ENCODE results near the gene MLLT3.

Gene MLLT3

DNA sequence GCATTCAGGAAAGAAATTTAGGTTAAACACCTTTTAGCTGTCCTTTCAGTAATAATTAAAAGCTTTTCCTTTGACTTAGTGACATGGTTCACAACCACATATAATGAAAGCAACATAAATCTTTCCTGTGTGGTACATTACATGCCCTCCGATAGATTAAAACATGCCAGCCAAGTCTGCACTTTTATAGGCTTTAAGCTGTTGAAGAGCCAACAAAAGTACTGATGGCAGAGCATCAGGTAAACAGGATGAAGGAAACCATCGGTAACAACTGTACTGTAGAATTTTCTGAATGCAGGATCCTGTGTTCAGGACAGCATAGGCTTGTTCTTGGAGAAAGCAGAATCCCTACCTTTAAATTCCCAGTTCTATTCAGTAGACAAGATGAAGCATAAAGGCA lies 226.6 kb downstream of the MLLT3 start:
- H3K79me2 ChIP-seq (ENCODE audit: low read length), result no peaks in the 10 kb centered on the region
- H2AFZ ChIP-seq (ENCODE audit: low read depth, low read length), result no peak overlapping the region
- H3K4me1 ChIP-seq (ENCODE audit: low read length), result no peaks in the 10 kb centered on the region
- H3K36me3 ChIP-seq (replicated peaks; ENCODE audit: low read depth, low read length), result no peaks in the 10 kb centered on the region
- H3K4me2 ChIP-seq (ENCODE audit: low read length), result no peak overlapping the region
- no peak overlapping the region for H3K4me3 ChIP-seq (ENCODE audit: low read length)
- no peak overlapping the region for H3K27ac ChIP-seq (ENCODE audit: low read length)
- no peak overlapping the region for H3K9ac ChIP-seq (ENCODE audit: low read length)
- TF ChIP-seq EZH2phosphoT487 (IDR thresholded peaks at IDR 0.05; ENCODE audit: low read depth) (no peak), CTCF (IDR thresholded peaks at IDR 0.05; ENCODE audit: low read depth, low read length) (no peak)
- H3K27me3 ChIP-seq (ENCODE audit: low read depth, low read length), result no peaks in the 10 kb centered on the region
- H3K9me3 ChIP-seq (ENCODE audit: insufficient read depth, low read length), result no peaks in the 10 kb centered on the region
- no peaks in the 10 kb centered on the region for H4K20me1 ChIP-seq (ENCODE audit: insufficient read depth, low read length)

DNA sequence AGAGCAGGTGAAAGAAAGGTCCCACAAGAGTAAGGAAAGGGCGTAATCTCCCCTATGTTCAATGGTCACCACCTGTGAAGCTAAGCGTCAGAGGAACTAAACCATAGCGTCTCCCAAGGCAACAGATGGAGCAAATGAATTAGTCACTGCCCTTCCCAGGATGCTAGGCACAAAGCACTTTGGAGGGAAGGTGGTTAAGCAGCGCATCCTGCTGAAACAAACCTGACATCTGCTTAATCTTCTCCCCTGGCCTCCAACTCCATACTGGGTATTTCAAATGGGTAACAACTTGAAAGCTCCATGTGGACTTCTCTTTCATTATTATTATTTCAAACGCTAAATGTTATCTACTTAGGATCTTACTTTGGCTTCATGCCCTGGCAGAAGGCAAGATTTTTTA lies 227.3 kb downstream of the MLLT3 start:
- Histone ChIP-seq H3K27ac (ENCODE audit: low read length) (no peak overlapping the region), H2AFZ (ENCODE audit: low read depth, low read length) (no peak overlapping the region), H3K9me3 (ENCODE audit: insufficient read depth, low read length) (no peaks in the 10 kb centered on the region), H3K4me2 (ENCODE audit: low read length) (no peak overlapping the region), H3K4me3 (ENCODE audit: low read length) (no peak overlapping the region), H3K79me2 (ENCODE audit: low read length) (no peaks in the 10 kb centered on the region), H3K4me1 (ENCODE audit: low read length) (no peaks in the 10 kb centered on the region), H3K9ac (ENCODE audit: low read length) (no peak overlapping the region), H3K27me3 (ENCODE audit: low read depth, low read length) (no peaks in the 10 kb centered on the region), H3K36me3 (replicated peaks; ENCODE audit: low read depth, low read length) (no peaks in the 10 kb centered on the region), H4K20me1 (ENCODE audit: insufficient read depth, low read length) (no peaks in the 10 kb centered on the region)
- TF ChIP-seq EZH2phosphoT487 (IDR thresholded peaks at IDR 0.05; ENCODE audit: low read depth), result no peak
- TF ChIP-seq CTCF (IDR thresholded peaks at IDR 0.05; ENCODE audit: low read depth, low read length), result no peak

DNA sequence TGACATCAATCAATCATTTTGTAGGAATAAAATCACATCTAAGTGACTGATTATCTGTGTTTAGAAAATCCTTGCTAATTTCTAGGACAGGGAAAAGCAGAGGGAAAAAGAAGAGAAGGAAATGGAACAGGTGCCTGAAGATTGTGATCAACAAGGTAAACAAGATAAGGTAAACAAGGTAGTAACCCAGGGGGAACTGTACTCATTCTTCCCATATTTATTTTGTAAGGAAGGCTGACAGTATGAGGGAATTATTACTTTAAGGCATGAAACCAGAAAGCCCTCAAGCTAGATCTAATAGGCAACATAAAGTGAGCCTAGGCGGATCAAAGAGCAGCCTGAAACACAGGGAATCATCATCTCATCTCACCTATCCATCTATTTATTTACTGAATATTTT lies 231.1 kb downstream of the MLLT3 start:
- H3K79me2 ChIP-seq (ENCODE audit: low read length), result no peaks in the 10 kb centered on the region
- no peaks in the 10 kb centered on the region for H3K9me3 ChIP-seq (ENCODE audit: insufficient read depth, low read length)
- TF ChIP-seq CTCF (IDR thresholded peaks at IDR 0.05; ENCODE audit: low read depth, low read length) (no peak), EZH2phosphoT487 (IDR thresholded peaks at IDR 0.05; ENCODE audit: low read depth) (no peak)
- H3K4me3 ChIP-seq (ENCODE audit: low read length), result no peak overlapping the region
- no peaks in the 10 kb centered on the region for H3K4me1 ChIP-seq (ENCODE audit: low read length)
- H3K27me3 ChIP-seq (ENCODE audit: low read depth, low read length), result no peaks in the 10 kb centered on the region
- no peaks in the 10 kb centered on the region for H3K36me3 ChIP-seq (replicated peaks; ENCODE audit: low read depth, low read length)
- no peaks in the 10 kb centered on the region for H4K20me1 ChIP-seq (ENCODE audit: insufficient read depth, low read length)
- H3K4me2 ChIP-seq (ENCODE audit: low read length), result no peak overlapping the region
- no peak overlapping the region for H2AFZ ChIP-seq (ENCODE audit: low read depth, low read length)
- no peak overlapping the region for H3K9ac ChIP-seq (ENCODE audit: low read length)
- no peak overlapping the region for H3K27ac ChIP-seq (ENCODE audit: low read length)

DNA sequence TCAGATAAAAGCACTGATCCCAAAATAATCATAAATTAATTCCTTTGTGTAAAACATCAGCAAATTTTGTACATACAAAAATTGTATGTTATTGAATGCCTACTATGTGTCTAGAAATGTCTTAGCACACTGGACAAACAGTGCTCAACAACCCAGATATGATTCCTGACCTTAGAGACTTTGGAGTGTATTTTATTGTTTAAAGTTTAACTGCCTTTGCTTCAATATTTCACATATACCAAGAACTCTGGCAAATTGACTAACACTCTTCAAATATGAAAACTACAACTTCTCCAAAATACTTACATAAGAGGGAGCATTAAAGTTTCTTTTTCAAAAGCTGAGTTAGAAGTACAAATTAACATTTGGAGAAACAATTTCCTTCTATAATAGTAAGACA lies 231.9 kb downstream of the MLLT3 start:
- Histone ChIP-seq H3K4me3 (ENCODE audit: low read length) (no peak overlapping the region), H4K20me1 (ENCODE audit: insufficient read depth, low read length) (no peaks in the 10 kb centered on the region), H3K4me1 (ENCODE audit: low read length) (no peaks in the 10 kb centered on the region), H3K27ac (ENCODE audit: low read length) (no peak overlapping the region), H3K79me2 (ENCODE audit: low read length) (no peaks in the 10 kb centered on the region), H3K36me3 (replicated peaks; ENCODE audit: low read depth, low read length) (no peaks in the 10 kb centered on the region), H2AFZ (ENCODE audit: low read depth, low read length) (no peak overlapping the region), H3K4me2 (ENCODE audit: low read length) (no peak overlapping the region), H3K9me3 (ENCODE audit: insufficient read depth, low read length) (no peaks in the 10 kb centered on the region), H3K27me3 (ENCODE audit: low read depth, low read length) (no peaks in the 10 kb centered on the region), H3K9ac (ENCODE audit: low read length) (no peak overlapping the region)
- TF ChIP-seq EZH2phosphoT487 (IDR thresholded peaks at IDR 0.05; ENCODE audit: low read depth) (no peak), CTCF (IDR thresholded peaks at IDR 0.05; ENCODE audit: low read depth, low read length) (no peak)

Data from OCI-LY3 (cell line).